ENCODE results near the gene RNF19B. TPM values are rescaled to one million over a fixed set of nuclear protein-coding genes. Genes with fewer than 3 reads are reported as not detected.

Gene RNF19B
- total RNA-seq, 4 donors from 2014 or later = 13.7 to 21.7 (median 17.4) TPM

DNA sequence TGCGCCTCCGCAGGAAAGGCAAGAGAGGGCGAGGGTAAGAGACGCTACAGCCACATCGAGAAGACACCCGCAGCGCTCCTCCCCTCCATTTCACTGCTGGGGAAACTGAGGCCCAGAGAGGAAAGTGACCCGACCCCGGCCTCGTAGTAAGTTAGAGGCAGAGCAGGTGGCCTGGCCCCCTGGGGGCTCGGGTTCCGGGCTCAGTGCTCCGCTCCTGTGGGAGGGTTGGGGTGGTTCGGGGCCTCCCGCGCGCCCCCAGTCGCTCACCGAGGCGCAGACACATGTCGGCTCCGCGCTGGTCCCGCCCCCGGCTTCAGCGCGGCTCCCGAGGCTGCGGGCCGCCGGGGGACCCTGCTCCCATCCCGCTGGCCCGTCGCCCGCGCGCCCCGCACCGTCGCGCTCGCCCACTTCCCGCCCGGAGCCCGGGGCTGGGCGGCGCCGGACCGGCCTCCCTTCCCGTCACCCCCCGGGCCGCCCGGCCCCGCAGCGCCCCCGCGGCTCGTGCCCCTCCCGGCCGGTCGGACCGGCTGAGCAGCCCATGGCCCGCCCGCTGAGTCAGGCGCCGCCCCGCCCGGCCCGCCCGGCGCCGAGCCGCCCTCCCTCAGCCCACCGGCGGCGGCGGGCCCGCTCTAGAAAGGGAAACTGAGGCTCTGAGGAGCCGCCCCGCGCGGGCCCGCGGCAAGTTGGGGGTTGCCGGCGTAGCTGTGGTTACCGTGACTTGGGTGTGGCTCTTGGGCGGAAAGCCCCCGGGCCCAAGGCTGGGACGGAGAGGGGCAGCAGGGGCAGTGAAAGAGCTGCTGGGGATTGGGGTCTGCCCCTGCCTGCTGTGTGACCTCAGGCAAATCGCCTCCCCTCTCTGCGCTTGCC lies 63.4 kb downstream of the RNF19B start, which contains the start of gene TMEM54:
Gene TMEM54 (minus strand): TSS at position 434 of the 867 bp plus-strand sequence. CDS start 151 bp downstream, at position 283.
- TF ChIP-seq, protein P1, sequence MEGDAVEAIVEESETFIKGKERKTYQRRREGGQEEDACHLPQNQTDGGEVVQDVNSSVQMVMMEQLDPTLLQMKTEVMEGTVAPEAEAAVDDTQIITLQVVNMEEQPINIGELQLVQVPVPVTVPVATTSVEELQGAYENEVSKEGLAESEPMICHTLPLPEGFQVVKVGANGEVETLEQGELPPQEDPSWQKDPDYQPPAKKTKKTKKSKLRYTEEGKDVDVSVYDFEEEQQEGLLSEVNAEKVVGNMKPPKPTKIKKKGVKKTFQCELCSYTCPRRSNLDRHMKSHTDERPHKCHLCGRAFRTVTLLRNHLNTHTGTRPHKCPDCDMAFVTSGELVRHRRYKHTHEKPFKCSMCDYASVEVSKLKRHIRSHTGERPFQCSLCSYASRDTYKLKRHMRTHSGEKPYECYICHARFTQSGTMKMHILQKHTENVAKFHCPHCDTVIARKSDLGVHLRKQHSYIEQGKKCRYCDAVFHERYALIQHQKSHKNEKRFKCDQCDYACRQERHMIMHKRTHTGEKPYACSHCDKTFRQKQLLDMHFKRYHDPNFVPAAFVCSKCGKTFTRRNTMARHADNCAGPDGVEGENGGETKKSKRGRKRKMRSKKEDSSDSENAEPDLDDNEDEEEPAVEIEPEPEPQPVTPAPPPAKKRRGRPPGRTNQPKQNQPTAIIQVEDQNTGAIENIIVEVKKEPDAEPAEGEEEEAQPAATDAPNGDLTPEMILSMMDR (IDR thresholded peaks at IDR 0.05; ENCODE audit: low read depth) = no peak

DNA sequence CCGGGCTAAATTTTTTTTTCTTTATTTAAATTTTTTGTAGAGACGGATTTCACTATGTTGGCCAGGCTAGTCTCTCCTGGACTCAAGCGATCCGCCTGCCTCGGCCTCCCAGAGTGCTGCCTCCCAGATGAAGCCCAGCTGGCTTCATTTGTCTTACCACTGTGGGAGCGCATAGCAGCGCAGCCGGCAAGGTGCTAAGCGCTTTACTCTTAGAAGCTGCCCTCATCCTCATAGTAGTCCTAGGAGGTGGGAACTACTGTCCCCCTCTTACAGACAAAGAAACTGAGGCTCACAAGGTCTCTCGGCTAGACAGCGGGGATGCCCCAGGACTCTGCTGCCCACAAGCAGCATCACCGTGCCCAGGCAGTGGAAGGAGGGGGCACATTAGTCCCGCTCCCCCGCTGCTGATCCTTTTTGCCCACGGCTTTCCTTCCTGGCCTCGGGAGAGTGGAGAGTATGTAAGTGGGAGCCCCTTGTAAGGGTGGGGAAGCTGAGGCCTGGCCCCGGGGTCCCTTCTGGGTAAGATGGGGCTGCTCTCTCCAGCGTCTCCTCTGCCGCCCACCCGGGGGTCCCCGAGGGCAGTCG lies 64.1 kb downstream of the RNF19B start:
- TF ChIP-seq, protein P1 (IDR thresholded peaks at IDR 0.05; ENCODE audit: low read depth) = no peak

DNA sequence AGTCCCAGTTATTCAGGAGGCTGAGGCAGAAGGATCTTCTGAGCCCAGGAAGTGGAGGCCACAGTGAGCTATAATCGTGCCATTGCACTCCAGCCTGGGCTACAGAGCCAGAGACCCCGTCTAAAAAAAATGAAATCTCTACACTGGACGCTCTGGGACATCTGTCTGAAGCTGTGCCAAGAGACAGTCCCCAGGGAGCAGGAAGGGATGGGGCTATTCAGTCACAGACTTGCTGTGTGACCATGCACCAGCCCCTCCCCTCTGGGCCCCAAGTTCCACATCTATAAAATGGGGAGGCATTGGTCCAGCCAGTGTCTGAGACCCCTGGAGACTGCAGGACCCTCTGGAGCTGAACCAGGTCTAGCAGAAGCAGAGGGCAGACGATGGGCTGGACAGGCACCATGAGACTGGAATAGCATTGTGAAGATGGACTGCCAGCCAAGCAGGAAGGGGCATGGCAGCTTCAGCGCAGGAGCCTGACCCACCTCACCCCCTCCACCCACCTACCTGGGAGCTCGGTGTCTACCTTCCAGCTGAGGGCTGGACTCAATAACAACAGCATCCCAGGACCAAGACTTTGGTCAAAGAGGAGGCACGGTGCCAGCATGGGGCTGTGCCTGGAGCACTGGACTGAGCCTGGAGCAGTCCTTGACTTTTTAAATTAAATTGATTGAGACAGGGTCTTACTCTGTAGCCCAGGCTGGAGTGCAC lies 64.9 kb downstream of the RNF19B start:
- TF ChIP-seq, protein P1 (IDR thresholded peaks at IDR 0.05; ENCODE audit: low read depth) = no peak

DNA sequence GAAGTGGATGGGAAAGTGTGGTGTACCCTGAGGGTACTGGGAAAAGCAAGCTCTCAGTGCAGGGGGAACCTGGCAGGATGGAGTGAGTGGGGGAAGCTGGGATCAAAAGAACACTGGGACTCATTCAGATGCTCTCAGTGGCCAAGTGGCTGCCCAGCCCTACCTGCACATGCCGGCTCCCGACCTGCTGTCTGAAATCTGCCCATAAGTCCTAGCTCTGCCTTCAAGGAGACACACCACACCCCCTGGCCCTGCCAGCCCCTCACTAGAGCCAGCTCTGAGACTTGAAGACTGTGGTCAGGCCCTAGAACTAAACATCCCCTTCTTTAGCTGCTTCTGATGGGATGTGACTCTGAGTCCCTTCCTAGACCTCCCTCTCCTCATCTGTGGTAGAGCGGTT lies 65.7 kb downstream of the RNF19B start:
- TF ChIP-seq, protein P1 (IDR thresholded peaks at IDR 0.05; ENCODE audit: low read depth) = no peak

DNA sequence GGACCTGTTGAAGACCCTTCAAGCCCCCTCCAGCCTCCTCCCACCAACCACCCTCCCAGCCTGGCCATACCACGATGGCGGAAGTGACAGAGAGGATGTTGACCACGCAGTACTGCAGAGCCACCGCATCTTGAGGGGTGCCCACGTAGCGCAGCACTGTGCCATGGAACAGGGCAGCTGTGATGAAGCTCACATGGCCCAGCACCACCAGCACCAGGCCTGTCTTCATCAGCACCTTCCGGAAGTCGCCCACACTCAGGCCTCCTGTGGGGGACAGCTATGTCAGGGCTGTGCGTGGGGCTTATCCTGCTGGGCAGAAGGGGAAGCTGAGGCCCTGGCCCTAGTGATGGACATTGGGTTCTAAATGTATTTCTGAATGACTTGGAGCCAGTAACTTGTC lies 66.6 kb downstream of the RNF19B start:
- TF ChIP-seq, protein P1 (IDR thresholded peaks at IDR 0.05; ENCODE audit: low read depth) = no peak

DNA sequence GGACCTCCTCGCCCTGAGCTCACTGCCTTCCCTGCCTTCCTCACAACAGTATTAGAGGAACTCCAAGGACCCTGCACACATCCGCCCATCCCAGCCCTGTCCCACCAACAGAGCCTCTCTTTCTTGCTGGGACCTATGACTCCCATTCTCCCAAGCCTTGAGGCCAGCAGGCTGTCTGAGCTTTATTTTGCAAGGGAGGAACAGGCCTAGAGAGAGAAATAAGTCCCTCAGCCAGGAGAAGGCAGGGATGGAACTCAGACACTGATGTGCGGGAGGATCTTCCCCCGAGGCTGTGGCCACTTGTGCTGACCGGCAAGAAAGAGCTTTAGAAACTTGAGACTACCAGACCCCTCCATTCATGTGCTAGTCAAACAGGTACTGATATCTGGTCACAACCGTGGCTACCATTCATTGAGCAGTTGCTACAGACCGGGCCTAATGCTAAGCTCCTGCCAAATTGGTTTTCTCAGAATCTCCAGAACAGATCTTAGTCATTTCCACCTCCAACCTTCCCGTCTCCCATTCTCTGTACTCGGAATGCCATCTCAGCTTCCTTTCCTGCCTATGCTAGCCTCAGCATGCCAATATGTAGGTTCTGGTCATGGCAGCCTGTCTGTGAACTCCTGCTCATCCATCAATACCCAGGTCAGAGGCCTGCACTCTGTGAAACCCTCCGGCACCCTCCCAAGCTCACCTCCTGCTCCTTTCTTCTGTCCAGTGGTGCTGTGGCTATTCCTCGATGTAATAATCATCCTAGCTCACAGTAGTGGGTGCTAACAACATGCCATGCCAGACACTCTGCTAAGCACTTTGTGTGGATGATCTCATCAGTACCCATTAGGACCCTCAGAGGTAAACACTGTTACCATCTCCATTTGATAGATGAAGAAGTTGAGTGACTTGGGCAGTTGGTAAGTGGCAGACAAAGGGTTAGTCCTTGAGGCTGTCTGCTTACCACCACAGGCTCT lies 67.2 kb downstream of the RNF19B start:
- TF ChIP-seq, protein P1 (IDR thresholded peaks at IDR 0.05; ENCODE audit: low read depth) = no peak
